Thyroid gland (tissue), 4 donors: ENCODE measurements around the gene SLC8A1.

Experiments
- POLR2A ChIP-seq, 2 donors: fragments of 450-650 bp; IDR thresholded peaks; one replicate each; pipeline ENCODE4 v1.6.1; 2017; ENCODE audit warnings: antibody characterized with exemption in 2 of 2, mild to moderate bottlenecking in 2 of 2, moderate library complexity in 1 of 2
- TF ChIP-seq, protein P1 (sequence below), 6 experiments: fragments of 200-600 bp in 3 of 6; fragments of 450-650 bp in 3 of 6; sonication (generic) in 3 of 6; IDR thresholded peaks; one replicate each; pipeline ENCODE4 v1.5.1; 2016 to 2019; ENCODE audit warnings: antibody characterized with exemption in 6 of 6, mild to moderate bottlenecking in 2 of 6, inconsistent platforms in 1 of 6, moderate library complexity in 1 of 6

DNA sequence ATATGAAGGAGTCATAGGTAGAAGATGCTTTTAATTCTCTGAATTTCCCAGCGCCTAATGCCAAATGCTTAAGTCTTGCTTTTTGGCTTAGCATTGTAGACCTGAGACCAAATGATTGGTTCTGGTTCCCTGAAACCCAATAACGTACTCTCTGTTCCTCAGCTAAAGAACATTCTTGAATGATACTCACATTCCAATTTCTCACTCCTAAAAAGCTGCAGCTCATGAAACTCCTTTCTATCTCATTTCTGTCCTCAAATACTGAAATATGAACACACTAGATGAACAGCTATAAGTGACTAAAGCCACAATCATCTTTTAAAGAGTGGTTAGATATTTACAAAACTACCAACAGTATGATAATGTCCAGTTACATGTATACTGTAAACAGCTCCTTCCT, 272.1 kb downstream of the SLC8A1 start:
- TF ChIP-seq, protein P1, sequence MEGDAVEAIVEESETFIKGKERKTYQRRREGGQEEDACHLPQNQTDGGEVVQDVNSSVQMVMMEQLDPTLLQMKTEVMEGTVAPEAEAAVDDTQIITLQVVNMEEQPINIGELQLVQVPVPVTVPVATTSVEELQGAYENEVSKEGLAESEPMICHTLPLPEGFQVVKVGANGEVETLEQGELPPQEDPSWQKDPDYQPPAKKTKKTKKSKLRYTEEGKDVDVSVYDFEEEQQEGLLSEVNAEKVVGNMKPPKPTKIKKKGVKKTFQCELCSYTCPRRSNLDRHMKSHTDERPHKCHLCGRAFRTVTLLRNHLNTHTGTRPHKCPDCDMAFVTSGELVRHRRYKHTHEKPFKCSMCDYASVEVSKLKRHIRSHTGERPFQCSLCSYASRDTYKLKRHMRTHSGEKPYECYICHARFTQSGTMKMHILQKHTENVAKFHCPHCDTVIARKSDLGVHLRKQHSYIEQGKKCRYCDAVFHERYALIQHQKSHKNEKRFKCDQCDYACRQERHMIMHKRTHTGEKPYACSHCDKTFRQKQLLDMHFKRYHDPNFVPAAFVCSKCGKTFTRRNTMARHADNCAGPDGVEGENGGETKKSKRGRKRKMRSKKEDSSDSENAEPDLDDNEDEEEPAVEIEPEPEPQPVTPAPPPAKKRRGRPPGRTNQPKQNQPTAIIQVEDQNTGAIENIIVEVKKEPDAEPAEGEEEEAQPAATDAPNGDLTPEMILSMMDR (IDR thresholded peaks at IDR 0.05) = no peak
- no peak for TF ChIP-seq POLR2A (IDR thresholded peaks at IDR 0.05)
